Measurements from ENCODE around the gene CIZ1. TPM values are rescaled to one million over a fixed set of nuclear protein-coding genes. Genes with fewer than 3 reads are reported as not detected.

Gene CIZ1
- total and polyA plus RNA-seq, 2 of the 13 experiments (the other 11 are each of a cell fraction or from before 2014, with no cell fraction given) = 30.6 to 50.3 TPM

GRCh38 chr9:128191406-128192046 is at the start of gene CIZ1 (continued):
- peak; percentile 62; the same call in 1 of the 2 replicates for TF ChIP-seq SNAPC2 (CRISPR knock-in tag; IDR thresholded peaks at IDR 0.05)
- TF ChIP-seq ZFAT (CRISPR knock-in tag; conservative IDR thresholded peaks at IDR 0.05) = peak; percentile 32; the same call in 1 of the 2 replicates
- TF ChIP-seq TBP (CRISPR knock-in tag; IDR thresholded peaks at IDR 0.05) = 0 out of 2 replicates have a peak, but pooled peaks have one; percentile 68
- peak; percentile 71; the same call in 1 of the 2 replicates for TF ChIP-seq MYC (CRISPR knock-in tag; IDR thresholded peaks at IDR 0.05; ENCODE audit: borderline replicate concordance)
- TF ChIP-seq ZNF382 (CRISPR knock-in tag; IDR thresholded peaks at IDR 0.05; ENCODE audit: borderline replicate concordance) = no peak
- peak; percentile 61 for TF ChIP-seq ZNF552 (CRISPR knock-in tag; IDR thresholded peaks at IDR 0.05; ENCODE audit: borderline replicate concordance)
- TF ChIP-seq SATB2 (CRISPR knock-in tag; IDR thresholded peaks at IDR 0.05) = no peak; the same call in 1 of the 2 replicates
- TF ChIP-seq RXRA (CRISPR knock-in tag; IDR thresholded peaks at IDR 0.05) = no peak
- peak; percentile 74 for TF ChIP-seq SAP130 (CRISPR knock-in tag; IDR thresholded peaks at IDR 0.05; ENCODE audit: low read depth)
- TF ChIP-seq PAF1 (CRISPR knock-in tag; IDR thresholded peaks at IDR 0.05) = no peak
- 0 out of 2 replicates have a peak, but pooled peaks have one; percentile 30 for TF ChIP-seq TOE1 (CRISPR knock-in tag; IDR thresholded peaks at IDR 0.05)
- TF ChIP-seq ZNF749 (CRISPR knock-in tag; IDR thresholded peaks at IDR 0.05; ENCODE audit: borderline replicate concordance) = no peak
- no peak for TF ChIP-seq ZNF841 (CRISPR knock-in tag; IDR thresholded peaks at IDR 0.05; ENCODE audit: borderline replicate concordance)
- TF ChIP-seq STAT5B (CRISPR knock-in tag; IDR thresholded peaks at IDR 0.05) = 0 out of 2 replicates have a peak, but pooled peaks have one; percentile 20
- no peak for TF ChIP-seq SUZ12 (IDR thresholded peaks at IDR 0.05; ENCODE audit: low read depth, low read length)
- TF ChIP-seq, protein P1, sequence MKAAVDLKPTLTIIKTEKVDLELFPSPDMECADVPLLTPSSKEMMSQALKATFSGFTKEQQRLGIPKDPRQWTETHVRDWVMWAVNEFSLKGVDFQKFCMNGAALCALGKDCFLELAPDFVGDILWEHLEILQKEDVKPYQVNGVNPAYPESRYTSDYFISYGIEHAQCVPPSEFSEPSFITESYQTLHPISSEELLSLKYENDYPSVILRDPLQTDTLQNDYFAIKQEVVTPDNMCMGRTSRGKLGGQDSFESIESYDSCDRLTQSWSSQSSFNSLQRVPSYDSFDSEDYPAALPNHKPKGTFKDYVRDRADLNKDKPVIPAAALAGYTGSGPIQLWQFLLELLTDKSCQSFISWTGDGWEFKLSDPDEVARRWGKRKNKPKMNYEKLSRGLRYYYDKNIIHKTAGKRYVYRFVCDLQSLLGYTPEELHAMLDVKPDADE (CRISPR knock-in tag; IDR thresholded peaks at IDR 0.05) = no peak
- no peak for TF ChIP-seq CREB1 (IDR thresholded peaks at IDR 0.05)
- no peak for TF ChIP-seq CREB1 (CRISPR knock-in tag; IDR thresholded peaks at IDR 0.05)
- no peak for TF ChIP-seq KIAA2018 (CRISPR knock-in tag; IDR thresholded peaks at IDR 0.05; ENCODE audit: borderline replicate concordance)
- TF ChIP-seq ZKSCAN5 (CRISPR knock-in tag; IDR thresholded peaks at IDR 0.05) = no peak

Data from HepG2 (cell line).